Stimulated activated naive CD4-positive, alpha-beta T cell treated with Interleukin-2 at 50 U/mL for 16 hours (primary cell): ENCODE measurements around the gene KCNIP4.

Experiments
- DNase-seq: peaks from one replicate; lab custom pipeline; 2025; lab: John Stamatoyannopoulos, UW

The KCNIP4 gene

GRCh38 chr4:21763855-21764254 lies 184.7 kb downstream of the KCNIP4 start:
- no peak for DNase-seq

DNA sequence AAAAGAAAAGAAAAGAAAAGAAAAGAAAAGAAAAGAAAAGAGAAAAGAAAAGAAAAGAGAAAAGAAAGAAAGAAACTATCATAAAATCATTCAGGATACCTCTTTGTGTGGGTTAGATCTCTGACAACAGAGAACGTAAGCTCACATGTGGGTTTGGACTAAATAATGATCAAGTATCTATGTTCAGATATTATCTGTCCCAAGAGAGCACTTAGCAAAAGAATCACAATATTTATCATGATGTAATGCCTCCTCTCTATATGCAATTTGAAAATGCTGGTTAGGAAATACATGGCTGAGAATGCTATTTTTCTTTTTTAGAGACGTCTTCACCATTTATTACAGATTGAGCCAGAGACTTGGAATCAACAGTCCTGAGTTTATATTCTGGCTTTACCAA lies 191.3 kb downstream of the KCNIP4 start:
- DNase-seq, result no peak

DNA sequence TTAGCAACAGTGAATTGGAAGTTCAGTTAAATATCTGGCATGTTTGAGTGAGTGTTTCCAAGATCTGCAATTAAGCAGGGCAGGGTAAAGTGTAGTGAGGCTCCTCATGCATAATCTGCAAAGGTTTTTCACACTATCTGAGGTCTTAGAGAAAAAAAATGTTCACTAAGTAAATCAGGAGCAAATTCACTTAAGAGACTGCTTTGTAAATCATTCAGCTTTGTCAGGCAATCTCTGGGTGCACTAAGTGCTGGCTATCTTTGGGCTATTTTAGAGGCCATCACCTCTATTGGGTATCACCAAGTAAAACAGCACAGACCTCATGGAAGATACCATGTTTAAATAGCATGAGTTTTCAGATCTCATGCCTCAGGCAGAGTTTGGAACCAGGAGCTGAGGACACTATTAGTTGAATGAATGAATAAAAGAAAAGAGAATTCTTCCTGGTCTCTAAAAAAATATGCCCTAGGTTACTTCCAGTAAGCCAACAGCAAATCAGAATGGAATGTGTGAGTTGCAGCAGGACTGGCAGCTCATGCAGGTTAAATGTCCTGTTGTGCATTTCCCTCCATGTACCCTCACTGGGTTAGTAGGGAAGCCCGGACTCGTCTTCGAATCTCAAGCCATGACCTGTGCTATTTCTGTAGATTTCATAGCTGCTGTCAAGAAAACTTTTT lies 195.3 kb downstream of the KCNIP4 start:
- DNase-seq, result no peak

- no peak for DNase-seq
Observed at GRCh38 chr4:21752616-21753015, 196.0 kb downstream of the KCNIP4 start.

DNA sequence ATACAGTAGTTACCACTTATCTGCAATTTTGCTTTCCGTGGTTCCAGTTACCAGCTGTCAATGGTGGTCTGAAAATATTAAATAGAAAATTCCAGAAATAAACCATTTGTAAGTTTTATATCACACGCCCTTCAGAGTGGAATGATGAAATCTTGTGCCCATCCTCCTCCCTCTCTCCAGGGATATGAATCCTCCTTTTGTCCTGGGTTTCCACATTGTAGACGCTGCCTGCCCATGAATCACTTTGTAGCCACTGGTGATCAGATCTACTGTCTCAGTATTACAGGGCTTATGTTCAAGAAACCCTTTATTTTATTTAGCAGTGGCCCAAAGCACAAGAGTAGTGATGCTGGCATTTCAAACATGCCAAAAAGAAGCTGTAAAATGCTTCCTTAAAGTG lies 198.6 kb downstream of the KCNIP4 start:
- DNase-seq, result no peak

DNA sequence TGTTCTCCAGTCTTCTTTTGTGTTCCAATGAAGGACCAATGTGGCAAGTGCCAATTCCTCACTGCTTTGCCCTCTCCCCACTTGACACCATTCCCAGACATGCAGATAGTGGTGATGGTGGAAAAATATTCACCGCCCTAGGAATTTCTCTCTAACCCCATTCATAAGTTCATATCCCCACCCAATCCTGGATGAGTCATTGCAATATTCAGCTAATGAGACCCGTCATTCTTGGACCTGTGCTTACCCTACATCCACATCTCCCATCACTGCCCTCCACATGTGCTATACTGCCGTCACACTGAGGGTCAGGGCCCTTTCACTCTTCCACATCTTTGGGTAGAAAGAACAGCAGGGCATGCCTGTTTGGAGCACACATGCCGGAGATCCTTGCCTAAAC lies 199.2 kb downstream of the KCNIP4 start:
- no peak for DNase-seq

DNA sequence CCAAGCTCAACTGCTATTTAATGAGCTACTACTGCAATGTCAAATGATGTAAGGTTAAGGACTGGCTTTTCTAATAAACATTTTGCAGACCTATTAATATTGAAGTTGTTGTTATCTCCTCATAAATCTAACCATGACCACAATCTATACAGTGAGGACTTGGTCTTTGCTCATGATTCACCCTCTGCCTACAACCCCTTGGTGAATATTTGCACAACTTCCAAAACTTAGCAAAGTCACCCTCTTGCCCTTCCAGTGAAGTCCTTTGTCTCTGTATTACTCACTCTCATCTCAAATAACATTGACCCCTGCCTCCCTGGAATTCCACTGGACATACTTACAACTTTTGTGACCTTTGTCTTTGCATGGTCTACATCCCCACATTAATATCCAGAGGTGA lies 204.5 kb downstream of the KCNIP4 start:
- DNase-seq, result no peak

- no peak for DNase-seq
Observed at GRCh38 chr4:21742326-21742725, 206.2 kb downstream of the KCNIP4 start.

DNA sequence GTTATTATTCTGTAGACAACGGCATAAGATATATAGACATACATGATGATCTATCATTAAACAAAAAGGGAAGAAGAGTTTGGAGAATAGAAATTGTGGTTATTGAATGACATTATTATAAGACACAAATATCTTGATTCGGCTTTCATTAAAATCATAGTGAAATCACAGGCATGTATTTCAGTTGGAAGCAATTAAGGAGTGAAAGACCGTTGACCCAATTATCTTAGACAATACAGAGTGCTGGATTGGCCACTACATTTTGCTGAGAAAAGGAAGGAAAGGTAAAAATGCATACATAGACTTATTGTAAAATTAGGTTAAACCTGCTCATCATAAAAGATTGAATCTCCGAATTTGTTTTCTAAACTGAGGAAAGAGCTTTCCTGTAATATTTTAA lies 209.8 kb downstream of the KCNIP4 start:
- DNase-seq, result no peak

- no peak for DNase-seq
Observed at GRCh38 chr4:21735866-21736265, 212.7 kb downstream of the KCNIP4 start.

DNA sequence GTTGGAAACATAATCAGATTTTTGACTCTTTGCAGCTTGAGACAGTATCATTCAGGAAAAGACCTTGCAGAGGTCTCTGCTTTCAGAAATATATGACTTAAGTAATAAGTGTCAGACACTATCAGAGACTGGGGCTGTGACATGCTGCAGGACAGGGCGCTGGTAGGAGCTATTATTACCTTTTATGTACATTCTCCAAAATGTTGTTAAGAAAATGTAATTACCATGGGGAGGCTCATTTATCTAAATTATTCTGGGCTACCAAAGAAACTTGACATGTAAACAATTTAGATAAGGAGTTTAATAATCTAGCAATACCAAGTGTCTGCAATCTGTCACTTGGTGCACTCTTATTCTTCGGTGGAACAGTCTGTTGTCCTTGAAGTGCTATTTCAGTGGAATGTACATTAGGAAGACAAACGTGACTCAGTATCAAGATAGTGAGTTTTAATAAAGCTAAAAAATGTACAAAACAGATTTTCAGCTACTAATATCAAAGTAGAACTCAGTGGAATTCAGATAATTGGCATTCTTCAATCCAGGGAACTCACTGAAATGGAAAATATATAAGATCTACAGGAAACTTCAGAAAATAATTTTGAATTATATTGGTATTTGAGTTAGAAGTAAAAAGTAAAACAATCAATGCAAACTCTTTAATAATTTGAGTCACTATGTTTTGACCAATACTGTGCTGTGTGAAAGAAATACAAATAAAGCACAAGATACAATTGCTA lies 214.5 kb downstream of the KCNIP4 start:
- DNase-seq, result no peak

GRCh38 chr4:21728304-21728703 lies 220.3 kb downstream of the KCNIP4 start:
- DNase-seq, result no peak

GRCh38 chr4:21726255-21726815 lies 222.2 kb downstream of the KCNIP4 start:
- DNase-seq, result no peak

- no peak for DNase-seq
Observed at GRCh38 chr4:21722157-21722839, 226.3 kb downstream of the KCNIP4 start.

GRCh38 chr4:21716531-21716930 lies 232.0 kb downstream of the KCNIP4 start:
- no peak for DNase-seq

- no peak for DNase-seq
Observed at GRCh38 chr4:21710179-21710835, 238.3 kb downstream of the KCNIP4 start.

DNA sequence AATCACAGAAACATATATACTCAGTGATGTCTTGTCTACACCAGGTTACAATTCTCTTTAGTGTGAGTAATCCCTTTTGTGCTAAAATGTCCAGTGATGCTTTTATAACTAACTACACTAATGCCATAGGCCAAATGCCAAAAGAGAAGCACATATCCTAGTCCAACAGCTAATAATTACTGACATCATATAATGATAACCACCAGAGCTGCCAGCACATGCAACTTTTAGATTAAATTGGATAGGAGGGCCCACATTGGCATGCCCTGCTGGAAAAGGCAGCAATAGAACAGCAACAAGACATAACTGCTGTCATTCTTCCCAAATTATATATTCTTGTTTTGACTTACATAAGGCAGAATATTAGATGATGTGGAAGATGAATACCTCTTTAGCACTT lies 238.8 kb downstream of the KCNIP4 start:
- DNase-seq, result no peak

- DNase-seq, result no peak
Observed at GRCh38 chr4:21709031-21709430, 239.5 kb downstream of the KCNIP4 start.

GRCh38 chr4:21699446-21699845 lies 249.1 kb downstream of the KCNIP4 start:
- DNase-seq, result no peak

DNA sequence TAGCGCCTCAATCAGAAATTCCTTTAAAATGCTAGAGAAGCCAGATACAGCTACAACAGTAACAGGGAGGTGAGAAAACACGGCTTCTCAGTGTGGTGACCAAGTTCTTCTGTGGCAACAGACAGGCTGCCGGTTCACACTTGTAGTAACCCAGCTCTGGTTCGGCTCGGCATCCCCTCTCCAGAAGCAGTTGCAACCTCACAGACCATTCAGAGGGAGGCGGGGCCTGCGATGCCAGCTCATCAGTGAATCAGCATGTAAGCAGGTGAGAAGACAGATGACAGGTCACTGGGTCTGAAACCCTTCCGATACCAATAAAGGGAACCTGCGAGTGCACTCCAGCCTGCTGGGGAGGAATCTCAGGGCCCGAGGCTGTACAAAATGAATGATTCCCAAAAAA lies 251.0 kb downstream of the KCNIP4 start:
- no peak for DNase-seq

DNA sequence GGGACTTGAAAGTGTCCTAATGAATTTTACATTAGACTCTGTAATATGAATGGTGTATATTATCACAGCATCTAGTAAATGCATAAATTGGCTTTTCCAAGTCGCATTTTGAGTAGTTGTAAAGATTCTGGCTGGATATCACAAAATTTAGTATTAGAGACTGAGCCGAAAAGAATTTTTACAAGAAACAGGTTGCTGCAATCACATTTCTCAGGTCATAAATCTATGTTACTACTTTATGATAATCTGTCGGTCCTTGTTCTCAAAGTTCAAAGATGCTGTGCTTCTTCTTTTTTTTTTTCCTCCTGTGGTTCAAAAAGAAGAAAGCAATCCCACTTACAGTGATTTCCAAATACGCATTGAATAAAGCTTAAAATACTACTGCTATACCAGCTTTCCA lies 253.4 kb downstream of the KCNIP4 start:
- no peak for DNase-seq

- DNase-seq, result no peak
Observed at GRCh38 chr4:21692241-21692640, 256.3 kb downstream of the KCNIP4 start.
